ENCODE results near the gene GCHFR. TPM values are rescaled to one million over a fixed set of nuclear protein-coding genes. Genes with fewer than 3 reads are reported as not detected.
A peak's percentile ranks its signal among the peaks of the same experiment; 100 is the strongest.

GCHFR gene
- total RNA-seq (2014; rRNA removed; shearing (Covaris generic)) = 4.6 and 6.1 TPM in 2 replicates

DNA sequence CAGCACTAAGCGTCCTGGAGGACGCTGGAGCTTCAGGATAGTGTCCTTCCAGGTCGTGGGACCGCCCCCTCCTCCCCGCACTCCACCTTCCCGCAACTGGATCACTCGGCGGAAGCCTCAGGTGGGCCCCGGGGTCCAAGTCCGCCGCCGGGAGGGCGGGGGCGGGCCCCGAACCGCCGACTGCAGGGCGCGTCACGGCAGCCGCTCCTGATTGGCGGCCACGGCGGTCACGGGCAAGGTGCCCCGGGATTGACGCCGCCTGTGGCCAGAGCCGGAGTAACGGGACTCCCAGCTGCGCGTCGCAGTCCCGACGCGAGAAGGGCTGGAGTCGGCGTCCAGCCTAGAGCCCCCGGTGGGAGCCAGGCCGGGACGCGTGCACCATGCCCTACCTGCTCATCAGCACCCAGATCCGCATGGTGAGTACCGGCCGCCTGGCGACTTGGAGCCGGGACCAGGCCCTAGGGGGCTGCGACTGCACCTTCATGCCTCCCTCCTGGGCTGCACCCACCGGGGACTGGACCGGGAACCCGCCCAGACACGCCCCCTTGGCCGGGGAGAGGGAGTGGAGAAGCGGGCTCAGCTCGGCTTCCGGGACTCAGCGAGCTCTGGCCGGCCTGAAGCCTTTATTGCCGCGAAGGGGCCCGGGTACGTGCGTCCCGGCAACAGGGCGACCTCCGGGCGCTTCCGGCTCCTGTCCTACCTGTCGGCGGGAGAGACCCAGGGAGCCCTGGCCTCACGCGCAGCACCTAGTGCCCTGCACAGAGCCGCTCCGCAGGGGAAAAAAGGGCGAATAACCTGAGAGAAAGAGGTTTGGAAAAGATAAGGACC lies at the start of gene GCHFR:
GCHFR (plus strand) TSS at position 268 of the 828 bp plus-strand sequence; CDS start at position 381, 113 bp downstream.
- peak; percentile 59 for DNase-seq (ENCODE audit: low read depth)

- DNase-seq (ENCODE audit: low read depth) = no peak
Measured at GRCh38 chr15:40714144-40714543, 49.7 kb upstream of the GCHFR start.

DNA sequence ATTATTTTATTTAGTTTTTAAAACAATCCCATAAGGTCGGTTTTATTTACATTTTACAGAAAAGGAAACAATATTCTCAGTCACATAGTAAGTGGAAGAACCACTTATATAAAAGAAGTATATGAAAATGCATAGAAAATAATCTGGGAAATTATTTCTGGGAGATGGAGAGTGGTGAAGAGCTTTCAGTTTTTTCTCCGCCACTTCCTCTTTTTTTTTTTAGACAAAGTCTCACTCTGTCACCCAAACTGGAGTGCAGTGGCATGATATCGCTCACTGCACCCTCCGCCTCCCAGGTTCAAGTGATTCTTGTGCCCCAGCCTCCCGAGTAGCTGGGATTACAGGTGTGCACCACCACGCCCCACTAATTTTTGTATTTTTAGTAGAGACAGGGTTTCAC lies 47.7 kb upstream of the GCHFR start:
- DNase-seq (ENCODE audit: low read depth) = no peak

- DNase-seq (ENCODE audit: low read depth) = no peak
Measured at GRCh38 chr15:40721701-40722100, 42.2 kb upstream of the GCHFR start.

- DNase-seq (ENCODE audit: low read depth) = no peak
Measured at GRCh38 chr15:40722354-40722753, 41.5 kb upstream of the GCHFR start.

DNA sequence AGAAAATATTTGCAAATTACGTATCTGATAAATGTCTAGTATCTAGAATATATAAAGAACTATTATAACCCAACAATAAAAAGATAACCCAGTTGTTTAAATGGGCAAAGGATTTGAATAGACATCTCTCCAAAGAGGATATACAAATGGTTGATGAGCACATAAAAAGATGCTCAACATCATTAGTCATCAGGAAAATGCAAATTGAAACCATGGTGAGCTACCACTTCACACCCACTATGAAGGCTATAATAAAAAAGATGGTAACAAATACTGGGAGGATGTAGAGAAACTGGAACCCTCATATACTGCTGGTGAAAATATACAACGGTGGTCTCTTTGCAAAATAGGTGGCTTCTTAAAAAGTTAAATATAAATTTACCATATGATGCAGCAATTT lies 40.9 kb upstream of the GCHFR start:
- no peak for DNase-seq (ENCODE audit: low read depth)

- DNase-seq (ENCODE audit: low read depth) = no peak
Measured at GRCh38 chr15:40723919-40724318, 39.9 kb upstream of the GCHFR start.

GRCh38 chr15:40731034-40731433 lies 32.8 kb upstream of the GCHFR start:
- DNase-seq (ENCODE audit: low read depth) = no peak

- no peak for DNase-seq (ENCODE audit: low read depth)
Measured at GRCh38 chr15:40736575-40736974, 27.3 kb upstream of the GCHFR start.

- no peak for DNase-seq (ENCODE audit: low read depth)
Measured at GRCh38 chr15:40737048-40737447, 26.8 kb upstream of the GCHFR start.

DNA sequence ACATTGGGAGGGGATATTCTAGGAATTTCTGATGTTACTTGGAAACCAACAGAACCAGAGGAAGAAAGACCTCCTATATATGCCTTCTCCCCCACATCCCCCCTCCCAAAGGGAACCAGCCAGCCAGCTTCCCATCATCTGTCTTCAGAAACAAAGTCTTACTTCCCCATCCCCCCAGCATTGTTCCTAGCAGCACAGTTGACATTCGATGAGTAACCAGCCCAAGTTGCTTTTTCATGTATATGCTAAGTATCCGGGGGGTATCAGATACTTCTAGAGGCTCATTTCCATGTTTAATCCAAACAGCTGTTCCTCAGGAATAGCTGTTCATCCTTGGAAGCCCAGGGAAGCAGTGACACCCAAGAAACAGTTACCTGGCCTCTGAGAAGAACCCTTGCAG lies 24.8 kb upstream of the GCHFR start:
- no peak for DNase-seq (ENCODE audit: low read depth)

GRCh38 chr15:40739854-40740253 lies 24.0 kb upstream of the GCHFR start:
- no peak for DNase-seq (ENCODE audit: low read depth)

GRCh38 chr15:40743485-40743901 lies 20.4 kb upstream of the GCHFR start:
- no peak for DNase-seq (ENCODE audit: low read depth)

DNA sequence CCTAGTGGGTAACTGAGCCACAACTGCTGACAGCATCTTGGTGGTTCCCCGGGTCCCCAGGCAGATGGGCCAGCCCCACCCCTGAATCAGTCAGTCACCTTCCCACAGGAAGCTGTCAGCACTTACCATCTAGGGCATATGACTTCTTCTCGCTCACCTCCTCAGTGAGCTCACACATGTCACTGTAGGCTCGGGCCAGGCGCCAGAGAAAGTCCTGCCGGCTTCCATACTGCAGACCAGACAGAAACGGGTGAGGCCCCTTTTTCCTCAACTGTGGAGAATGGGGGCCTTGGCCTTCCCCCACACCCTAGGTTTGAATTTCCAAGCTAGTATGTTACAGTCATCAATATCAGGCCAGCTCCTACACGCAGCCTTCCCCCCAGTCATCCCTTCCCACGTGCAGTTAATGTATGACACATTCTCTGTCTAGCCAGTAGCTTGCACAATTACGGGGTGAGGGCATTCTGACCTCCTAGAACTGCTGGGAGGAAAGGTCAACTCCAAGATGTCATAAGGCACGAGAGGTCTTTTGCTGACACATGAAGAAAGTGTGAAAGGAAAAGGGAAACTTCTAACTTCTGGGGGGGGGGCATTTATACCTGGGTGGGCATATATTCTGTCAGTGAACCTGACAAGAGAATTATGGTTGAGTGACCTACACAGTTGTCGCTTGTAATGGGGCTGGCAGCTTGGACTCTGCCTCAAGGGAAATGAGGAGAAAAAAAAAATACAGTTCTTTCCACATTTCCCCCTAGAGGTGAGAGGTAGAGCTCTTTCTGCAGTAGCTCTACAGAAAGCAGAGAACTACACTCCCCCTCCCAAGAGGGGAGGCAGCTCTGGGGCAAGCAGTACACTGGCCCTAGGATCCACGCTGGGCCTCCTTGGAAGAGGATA lies 19.7 kb upstream of the GCHFR start:
- DNase-seq (ENCODE audit: low read depth) = peak; percentile 68

GRCh38 chr15:40744815-40745152 lies 19.1 kb upstream of the GCHFR start:
- DNase-seq (ENCODE audit: low read depth) = no peak

DNA sequence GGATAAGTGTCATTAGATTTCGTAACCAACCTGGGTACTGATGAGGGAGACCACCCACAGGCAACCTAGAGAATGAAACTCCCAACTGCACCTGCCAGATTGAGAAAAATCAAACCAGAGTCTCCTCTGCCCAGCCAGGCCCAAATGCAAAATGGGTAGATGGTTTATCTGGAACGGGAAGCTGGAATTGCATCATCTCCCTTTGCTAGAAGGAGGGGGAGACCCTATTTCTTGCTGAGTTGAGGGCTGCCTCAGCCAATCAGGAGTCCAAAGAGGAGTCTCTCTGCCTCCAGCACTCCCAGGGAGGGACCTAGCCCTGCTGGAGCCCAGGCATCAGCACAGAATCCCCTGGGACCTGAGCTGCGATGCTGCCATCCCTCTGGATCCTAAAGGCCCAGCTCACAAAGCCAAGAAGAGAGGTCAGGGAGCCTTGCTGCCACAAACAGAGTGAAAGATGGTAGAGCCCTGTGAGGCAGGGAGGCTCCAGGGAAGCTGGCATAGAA lies 16.9 kb upstream of the GCHFR start:
- DNase-seq (ENCODE audit: low read depth) = no peak

DNA sequence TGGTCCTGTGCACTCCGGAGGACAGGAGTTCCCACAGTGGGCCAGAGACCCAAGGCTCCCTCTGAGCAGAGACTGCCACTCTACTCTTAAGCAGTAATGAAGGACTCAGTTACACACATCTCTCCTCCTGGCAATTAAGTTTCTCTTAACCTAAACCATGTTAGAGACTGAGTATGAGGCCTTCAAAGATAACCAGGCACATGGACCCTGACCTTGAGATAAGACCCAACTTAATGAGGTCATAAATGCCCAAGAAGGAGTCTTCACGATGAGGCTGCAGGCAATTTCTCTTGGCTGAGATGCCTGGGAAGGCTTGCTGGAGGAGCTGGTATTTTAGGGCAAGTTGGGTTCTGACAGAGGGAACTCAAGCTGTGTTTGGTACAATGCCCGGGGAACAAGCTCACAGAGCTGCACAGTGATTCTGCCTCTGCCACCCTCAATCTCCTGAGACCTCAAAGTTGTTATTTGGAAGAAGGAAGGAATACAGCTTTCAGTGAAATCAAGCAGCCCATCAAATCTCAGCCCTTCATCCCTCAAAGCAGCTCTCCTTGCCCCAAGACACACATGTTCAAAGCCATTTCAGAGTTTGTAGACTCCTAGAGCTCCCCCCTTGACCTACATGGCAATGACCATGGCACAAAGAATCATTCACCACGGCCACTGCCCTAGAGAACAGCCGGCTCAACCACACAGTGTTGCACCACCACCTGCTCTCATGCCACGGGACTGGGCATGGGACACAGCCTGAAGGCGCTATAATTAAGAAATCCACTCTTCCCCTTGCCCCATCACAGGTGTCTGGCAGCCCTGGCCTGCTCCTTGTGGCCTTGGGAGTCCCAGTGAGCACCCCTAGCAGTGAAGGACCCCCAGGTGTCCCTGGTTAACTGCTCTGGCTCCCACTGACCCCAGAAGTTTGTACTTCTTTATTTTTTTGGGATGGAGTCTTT lies 15.9 kb upstream of the GCHFR start:
- no peak for DNase-seq (ENCODE audit: low read depth)

DNA sequence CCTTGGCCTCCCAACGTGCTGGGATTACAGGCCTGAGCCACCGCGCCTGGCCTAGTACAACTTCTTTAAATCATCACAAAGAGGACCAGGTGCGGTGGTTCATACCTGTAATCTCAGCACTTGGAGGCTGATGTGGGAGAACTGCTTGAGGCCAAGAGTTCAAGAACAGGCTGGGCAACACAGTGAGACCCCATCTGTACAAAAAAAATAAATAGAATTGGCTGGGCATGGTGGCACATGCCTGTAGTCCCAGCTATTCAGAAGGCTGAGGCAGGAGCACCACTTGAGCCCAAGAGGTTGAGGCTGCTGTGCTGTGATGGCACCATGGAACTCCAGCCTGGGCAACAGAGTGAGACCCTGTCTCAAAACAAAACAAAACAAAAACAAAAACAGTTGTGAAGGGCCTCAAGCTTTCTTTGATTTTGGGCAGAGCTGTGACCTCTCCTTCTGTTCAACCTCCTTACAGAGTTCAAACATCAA lies 14.7 kb upstream of the GCHFR start:
- no peak for DNase-seq (ENCODE audit: low read depth)

GRCh38 chr15:40750885-40751284 lies 13.0 kb upstream of the GCHFR start:
- DNase-seq (ENCODE audit: low read depth) = no peak

DNA sequence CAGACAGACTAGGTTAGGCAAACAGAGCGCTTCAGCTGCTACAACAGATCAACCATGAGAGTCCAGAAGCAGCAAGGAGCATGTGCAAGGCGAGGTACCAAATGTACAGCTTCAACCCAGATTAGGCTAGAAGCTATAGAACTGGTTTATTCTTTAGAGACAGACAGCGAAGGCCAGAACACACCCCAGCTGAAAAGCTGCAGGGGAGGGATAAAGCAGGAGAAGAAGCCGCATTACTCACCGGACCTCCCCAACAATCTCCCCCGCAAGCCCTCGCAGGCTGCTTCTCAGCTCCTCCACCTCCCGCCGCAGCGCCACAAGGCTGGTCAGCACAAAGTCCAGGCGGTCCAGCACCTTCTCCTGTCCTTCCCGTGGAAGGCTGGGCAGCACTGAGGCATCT lies 12.1 kb upstream of the GCHFR start:
- no peak for DNase-seq (ENCODE audit: low read depth)

DNA sequence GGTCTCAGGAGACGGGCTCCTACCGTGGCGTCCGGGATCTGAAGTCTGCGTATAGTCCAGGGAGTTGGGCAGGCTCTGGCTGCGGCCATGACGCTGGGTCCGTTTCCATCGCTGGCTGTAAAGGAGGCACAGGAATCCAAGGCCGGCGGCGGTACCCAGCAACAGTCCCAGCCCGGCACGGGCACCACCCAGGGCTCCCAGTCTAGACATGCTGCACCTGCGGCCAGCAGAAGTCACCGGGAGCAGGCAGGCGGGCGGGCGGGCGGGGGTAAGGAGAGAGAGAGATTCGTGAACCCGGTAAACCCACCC lies 9.3 kb upstream of the GCHFR start:
- peak; percentile 49 for DNase-seq (ENCODE audit: low read depth)
